ENCODE results near the gene RNF146.
"Not testable (repeated sequence)": the region's sequence is repeated elsewhere in the genome, so short reads cannot be mapped to it uniquely, and the experiment has no call there.

Gene RNF146

DNA sequence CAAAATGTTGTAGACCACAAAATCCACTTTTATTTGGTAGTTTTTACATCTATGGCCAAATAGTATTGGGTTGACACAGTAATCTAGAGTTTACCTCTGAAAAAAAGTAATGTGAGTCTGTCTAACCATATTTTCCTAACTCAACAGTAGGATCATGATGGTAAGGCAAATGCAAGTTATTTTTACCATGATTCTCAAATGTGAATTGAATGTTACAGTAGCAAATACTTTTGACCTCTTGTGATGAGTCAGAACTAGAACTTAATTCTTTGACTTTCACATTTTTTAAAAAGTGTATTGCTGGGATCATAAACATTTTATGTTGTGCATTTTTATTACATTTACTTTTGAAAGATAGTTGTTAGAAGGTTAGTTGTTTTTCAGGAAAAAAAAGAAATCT, 22.0 kb downstream of the RNF146 start:
- DNase-seq (ENCODE audit: low read depth): no peak

- DNase-seq (ENCODE audit: low read depth): no peak
Measured at GRCh38 chr6:127289934-127290333, 23.3 kb downstream of the RNF146 start.

DNA sequence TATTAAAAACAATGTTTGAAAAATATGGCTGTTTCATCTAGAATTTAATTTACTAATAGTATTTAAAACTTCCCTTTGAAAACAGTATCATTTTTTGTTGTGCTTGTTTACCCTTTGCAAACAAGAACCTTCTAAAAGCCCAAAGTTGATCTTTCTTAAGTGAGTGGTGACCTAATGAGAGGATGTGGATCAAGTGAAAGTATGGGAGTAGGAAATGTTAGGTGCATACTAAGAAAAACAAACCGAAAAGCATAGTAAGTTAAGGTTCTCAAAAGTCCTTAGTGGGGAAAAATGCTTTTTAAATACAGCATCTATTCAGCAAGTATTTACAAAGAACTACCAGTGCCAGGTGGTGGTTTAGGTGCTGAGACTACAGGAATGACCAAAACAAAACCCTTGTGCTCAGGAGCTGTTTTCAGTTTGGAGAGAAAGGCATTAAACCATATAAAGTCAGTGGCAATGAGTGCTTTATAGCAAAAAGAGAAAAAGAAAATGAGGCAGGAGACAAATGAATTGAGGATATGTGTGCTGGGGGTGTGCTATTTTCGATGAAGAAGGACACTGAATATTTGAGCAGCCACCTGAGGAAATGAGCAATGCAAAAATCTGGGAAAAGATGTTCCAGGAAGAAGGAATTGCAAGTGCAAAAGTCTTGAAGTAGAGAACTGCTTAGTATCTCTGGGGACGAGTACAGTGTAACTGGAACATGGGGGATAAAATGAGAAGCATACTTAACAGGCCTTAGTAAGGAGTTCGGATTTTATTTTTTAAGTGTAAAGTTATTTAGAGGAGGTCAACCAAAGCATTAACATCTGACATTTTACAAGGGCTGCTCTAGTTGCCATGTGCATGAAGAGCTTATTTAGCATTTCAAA, 24.0 kb downstream of the RNF146 start:
- no peak for DNase-seq (ENCODE audit: low read depth)

DNA sequence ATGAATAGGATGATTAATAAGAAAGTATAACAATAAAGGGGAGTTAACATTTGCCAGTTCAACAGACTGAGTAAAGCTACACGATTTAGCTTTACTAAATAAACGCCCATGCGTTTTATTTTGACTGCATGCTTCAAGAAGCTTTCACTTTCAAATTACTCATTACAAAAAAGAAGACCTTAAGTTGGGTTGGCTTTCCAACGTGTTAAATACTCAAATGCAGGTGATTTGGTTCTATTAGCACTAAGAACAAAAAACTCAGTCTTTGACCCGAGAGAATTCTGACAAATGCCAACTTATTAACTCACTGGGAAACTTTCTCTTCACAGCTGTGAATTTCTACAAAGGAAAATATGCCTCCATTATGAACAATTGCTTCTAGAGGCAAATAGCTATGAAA, 24.8 kb downstream of the RNF146 start:
- no peak for DNase-seq (ENCODE audit: low read depth)

GRCh38 chr6:127297502-127298070, 30.9 kb downstream of the RNF146 start:
- no peak for DNase-seq (ENCODE audit: low read depth)

GRCh38 chr6:127298475-127298874, 31.8 kb downstream of the RNF146 start:
- no peak for DNase-seq (ENCODE audit: low read depth)

DNA sequence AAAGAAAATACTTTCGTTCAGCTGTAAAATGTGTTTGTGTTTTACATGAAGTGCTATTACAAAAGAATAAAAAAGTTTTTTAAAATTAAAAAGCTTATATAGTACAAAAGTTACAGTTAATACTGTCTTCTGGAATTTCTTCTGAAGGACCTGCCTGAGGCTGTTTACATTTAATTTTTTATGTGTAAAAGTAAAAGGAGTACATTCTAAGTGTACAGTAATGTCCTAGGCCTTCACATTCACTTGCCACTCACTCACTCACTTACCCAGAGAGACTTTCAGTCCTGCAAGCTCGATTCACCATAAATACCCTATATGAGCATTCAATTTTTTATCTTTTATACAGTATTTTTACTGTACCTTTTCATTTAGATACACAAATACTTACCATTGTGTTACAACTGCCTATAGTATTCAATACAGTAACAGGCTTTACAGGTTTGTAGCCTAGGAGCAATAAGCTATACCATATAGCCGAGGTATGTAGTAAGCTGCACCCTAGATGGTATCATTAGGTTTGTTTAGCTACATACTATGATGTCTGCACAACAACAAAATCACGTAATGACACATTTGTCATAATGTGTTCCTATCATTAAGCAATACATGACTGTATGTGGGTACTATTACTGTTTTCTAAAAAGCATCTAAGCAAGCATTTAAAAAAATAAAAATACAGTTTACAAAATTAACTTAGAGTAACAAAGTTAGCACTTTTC, 33.0 kb downstream of the RNF146 start:
- DNase-seq (ENCODE audit: low read depth): no peak

- no peak for DNase-seq (ENCODE audit: low read depth)
Measured at GRCh38 chr6:127300411-127300810, 33.7 kb downstream of the RNF146 start.

- no peak for DNase-seq (ENCODE audit: low read depth)
Measured at GRCh38 chr6:127301199-127301700, 34.6 kb downstream of the RNF146 start.

DNA sequence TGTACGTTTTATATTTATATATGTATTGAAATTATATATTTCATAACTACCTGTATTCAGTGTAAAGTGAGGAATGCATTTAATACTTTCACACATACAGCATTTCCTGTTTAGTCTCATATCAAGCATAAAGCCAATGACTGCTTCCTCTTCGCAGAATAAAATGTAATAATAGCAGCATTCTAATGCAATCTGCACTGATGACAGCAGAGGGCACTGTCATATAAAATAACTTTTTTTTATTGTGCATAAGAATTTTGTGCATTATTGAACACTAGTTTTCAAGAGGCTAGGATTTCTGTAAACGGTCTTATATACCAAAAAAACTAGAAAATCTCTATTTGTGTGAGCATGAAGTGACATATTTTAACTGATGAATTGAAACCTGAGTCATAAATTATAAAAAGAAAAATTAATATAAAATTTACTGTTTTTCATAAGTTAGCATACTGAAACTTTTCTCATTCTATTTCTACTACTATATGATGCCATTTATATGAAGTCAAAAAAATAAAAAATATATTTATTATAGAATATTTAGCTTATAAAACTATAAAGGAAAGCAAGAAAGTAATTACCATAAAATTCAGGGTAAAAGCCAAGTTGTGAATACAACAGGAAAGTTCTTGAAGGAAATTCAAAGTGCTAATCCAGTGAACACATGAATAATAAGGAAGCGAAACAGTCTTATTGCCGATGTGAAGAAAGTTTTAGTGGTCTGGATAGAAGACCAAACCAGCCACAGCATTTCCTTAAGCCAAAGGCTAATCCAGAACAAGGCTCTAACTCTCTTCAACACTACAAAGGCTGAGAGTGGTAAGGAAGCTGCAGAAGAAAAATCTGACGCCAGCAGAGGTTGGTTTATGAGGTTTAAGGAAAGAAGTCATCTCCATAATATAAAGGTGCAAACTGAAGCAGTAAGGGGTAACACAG, 36.3 kb downstream of the RNF146 start:
- peak; percentile 25 for DNase-seq (ENCODE audit: low read depth)

GRCh38 chr6:127303917-127304316, 37.3 kb downstream of the RNF146 start:
- no peak for DNase-seq (ENCODE audit: low read depth)

DNA sequence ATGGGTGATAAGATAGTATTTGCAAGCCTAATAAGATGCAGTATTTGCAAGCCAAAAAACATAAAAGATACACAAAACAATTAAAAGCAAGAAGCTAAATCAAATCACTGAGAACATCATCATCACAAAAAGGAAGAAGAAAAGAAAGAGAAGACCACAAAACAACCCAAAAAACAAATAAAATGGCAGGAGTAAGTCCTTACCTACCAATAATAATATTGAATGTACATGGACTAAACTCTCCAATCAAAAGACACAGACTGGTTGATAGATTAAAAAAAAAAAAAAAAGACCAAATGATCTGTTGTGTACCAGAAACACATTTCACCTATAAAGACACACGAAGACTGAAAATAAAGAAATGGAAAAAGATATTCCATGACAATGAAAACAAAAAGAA, 39.1 kb downstream of the RNF146 start:
- no peak for DNase-seq (ENCODE audit: low read depth)

DNA sequence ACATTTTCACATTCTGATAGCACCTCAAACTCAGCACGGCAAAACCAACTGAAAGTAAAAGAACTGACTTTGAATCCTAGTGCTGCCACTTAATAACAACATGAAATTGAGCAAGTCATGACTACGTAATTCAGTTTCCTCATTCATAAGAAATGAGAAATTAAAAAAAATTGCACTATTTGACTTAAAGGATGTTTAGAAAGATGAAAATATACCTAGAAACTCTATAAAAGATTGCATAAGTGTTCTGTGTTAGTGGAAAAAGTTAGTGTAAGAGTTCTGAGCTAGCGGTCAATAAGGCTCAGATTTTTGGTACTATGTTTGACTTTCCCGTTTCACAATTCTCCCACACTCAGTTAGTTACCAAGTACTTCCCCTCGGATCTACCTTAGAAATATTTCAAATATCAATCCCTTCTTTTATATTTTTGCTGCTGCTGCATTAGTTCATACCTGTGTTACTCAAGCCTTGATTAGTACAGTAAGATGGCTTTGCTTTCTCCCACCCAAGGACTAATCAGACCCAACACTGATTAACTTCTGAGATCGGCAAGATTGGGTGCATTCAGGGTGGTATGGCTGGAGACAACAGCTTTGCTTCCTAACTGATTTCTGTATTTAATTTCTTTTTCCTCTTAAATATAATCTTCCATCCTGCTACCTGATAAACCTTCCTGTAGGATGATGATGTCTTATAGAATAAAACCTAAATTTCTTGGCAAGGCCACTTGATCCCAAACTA, 50.9 kb downstream of the RNF146 start:
- DNase-seq (ENCODE audit: low read depth): no peak

DNA sequence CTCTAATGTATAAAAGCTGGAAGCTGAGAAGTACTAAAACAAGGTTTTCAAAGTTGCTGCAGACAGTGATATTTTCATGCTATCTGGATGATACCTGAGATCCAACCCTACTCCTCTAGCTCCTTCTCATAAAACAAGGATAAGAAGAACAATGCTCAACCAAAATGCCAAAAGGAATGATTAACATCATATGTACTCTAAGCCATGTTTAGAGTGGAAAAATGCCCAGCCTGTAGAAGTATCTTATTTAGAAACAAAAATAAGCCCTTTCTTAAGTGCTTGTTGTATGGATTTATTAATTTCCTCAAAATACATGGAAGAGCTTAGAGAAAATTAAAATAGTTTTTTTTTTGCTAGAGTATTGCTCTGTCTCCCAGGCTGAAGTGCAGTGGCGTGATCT, 53.0 kb downstream of the RNF146 start:
- DNase-seq (ENCODE audit: low read depth): no peak

DNA sequence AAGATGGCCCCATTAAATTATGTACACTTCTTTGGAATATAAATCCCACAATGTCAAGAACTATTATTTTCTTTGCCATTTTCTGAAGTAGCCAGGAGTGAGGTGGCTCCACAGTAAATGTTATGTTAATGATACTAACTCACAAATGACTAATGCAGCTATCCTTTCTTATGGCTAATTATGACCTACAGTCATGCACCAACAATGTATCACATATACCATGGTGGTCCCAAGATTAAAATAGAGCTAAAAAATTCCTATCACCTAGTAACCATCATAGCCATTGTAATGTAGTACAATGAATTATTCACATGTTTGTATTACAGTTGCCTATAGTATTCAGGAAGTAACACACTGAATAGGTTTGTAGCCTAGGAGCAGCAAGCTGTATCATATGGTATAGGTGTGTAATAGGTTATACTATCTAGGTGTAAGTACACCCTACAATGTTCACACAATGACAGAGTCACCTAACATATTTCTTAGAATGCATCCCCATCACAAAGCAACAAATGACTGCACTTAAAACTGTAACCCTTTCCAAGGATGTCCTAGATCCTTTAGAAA, 61.5 kb downstream of the RNF146 start:
- no peak for DNase-seq (ENCODE audit: low read depth)

GRCh38 chr6:127331256-127331655, 64.6 kb downstream of the RNF146 start:
- not testable (repeated sequence) for DNase-seq (ENCODE audit: low read depth)

- no peak for DNase-seq (ENCODE audit: low read depth)
Measured at GRCh38 chr6:127332383-127332961, 65.8 kb downstream of the RNF146 start.
